Esophagus muscularis mucosa (tissue), 4 donors: ENCODE results near the gene SDHB.

Experiments
- CTCF ChIP-seq, 3 experiments: fragments of 200-600 bp in 2 of 3; fragments of 450-650 bp in 1 of 3; sonication (generic) in 2 of 3; IDR thresholded peaks; one replicate each; pipeline ENCODE4 v1.5.1; 2017 to 2019; ENCODE audit warnings: antibody characterized with exemption in 3 of 3, mild to moderate bottlenecking in 2 of 3, moderate library complexity in 1 of 3
- EP300 ChIP-seq: sonication (generic); formaldehyde crosslinking; IDR thresholded peaks from one replicate; pipeline ENCODE4 v1.6.1; 2017; ENCODE audit warnings: antibody characterized with exemption
- POLR2A ChIP-seq: fragments of 450-650 bp; IDR thresholded peaks from one replicate; pipeline ENCODE4 v1.6.1; 2017; ENCODE audit warnings: antibody characterized with exemption, moderate library complexity, mild to moderate bottlenecking, low read depth
- POLR2AphosphoS5 ChIP-seq, 2 donors: sonication (generic); formaldehyde crosslinking; IDR thresholded peaks; one replicate each; pipeline ENCODE4 v1.6.1; 2017; ENCODE audit warnings: antibody characterized with exemption in 2 of 2

- TF ChIP-seq CTCF (IDR thresholded peaks at IDR 0.05) (no peak), POLR2AphosphoS5 (IDR thresholded peaks at IDR 0.05) (no peak), EP300 (no peak), POLR2A (no peak)
Measured at GRCh38 chr1:17053086-17053684, 647 bp downstream of the SDHB start.
